ENCODE data around the gene SLMAP.

Gene SLMAP

GRCh38 chr3:57946970-57947381 lies 190.9 kb downstream of the SLMAP start:
- DNase-seq: no peak

- no peak for DNase-seq
These were observed 192.1 kb downstream of the SLMAP start for GRCh38 chr3:57948080-57948671.

DNA sequence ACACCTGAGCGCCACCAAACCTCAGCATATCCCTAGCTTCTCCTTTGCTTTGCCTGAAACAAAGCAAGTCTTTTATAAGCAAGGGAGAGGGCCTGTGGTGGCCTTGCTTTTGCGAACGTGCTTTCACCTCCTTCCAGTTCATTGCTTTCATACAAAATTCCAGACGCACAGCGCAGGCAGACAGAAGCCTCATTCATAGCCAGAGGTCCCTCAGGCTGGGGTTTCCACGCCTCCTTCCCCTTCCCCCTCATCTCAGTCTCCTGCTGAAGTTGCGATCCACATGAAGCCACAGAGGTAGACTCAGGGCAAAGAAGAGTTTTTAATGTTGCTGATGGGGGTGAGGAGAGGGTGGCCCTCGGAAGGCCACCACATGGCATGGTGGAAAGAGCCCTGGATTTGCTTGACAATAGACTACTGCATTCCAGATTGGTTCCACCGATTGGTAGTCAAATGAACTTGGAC lies 192.7 kb downstream of the SLMAP start:
- DNase-seq: no peak

- DNase-seq: no peak
These were observed 193.2 kb downstream of the SLMAP start for GRCh38 chr3:57949344-57949743.

GRCh38 chr3:57949785-57950615 lies 193.9 kb downstream of the SLMAP start:
- DNase-seq: no peak

DNA sequence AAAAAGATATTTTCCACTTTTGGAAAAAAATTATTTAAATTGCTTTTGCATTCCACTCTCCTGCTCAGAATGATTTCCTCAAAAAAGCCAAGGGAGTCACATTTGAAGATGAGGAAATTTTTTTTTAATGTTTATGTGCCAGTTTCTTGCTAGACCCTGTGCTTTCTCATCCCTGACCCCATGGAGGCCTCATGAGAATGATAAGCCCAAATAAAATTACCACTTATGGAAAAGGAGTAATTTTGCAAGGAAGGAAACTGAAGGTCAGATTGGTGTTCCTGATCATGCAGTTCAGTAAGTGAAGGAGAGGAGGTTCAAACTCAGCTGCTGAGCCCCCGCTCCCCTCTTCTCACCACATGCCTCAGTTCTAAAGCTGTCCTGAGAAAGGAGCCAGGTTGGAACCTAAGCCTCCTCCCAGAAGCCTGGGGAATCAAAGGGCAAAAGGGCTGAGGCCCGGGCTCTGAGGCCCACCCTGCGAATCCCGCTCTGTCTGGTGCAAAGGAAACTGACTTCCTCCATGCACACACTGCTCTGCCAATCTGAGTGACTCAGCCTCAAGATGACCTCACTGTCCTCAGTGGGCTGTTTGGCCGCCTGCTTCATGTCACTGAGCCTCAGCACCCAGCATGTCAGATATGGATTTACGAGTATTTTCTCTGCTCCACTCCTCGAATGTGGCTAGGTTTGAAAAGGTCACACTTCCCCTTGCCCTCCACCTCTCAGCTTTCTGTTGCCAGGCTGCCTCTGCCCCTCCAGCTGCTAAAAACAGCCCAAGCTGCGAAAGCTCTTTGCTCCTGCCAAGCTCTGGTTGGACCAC lies 195.2 kb downstream of the SLMAP start:
- no peak for DNase-seq

DNA sequence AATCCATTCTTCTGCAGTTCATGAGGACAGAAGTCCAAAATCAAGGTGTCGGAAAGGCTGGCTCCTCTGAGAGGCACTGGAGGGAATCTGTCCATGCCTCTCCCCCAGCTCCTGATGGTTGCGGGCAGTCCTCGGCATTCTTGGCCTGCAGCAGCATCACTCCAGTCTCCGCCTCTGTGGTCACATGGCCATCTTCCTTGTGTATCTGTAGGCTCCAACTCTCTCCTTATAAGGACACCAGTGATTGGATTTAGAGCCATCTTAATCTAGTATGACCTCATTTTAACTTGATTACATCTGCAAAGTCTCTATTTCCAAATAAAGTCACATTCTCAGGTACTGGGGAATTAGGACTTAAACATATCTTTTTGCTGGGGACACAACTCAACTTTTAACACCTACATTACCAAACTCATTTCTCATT lies 196.1 kb downstream of the SLMAP start:
- DNase-seq: no peak

DNA sequence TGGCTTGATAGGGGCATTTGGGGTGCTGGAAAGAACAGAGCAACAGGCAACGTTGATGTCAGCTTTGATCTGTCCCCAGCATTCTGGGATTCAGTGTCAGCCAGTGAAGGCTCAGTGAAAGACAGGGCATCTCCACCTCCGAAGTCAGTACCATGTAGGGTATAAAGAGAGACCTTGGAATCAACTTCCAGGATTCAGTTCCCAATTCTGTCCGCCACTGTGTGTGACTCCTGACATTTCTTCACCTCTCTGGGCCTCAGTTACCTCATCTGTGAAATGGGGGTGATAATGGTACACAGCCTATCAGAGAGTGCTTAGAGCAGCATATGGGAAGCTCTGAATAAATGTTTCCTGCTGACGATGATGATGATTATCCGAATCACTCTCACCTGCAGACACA lies 196.5 kb downstream of the SLMAP start:
- no peak for DNase-seq

DNA sequence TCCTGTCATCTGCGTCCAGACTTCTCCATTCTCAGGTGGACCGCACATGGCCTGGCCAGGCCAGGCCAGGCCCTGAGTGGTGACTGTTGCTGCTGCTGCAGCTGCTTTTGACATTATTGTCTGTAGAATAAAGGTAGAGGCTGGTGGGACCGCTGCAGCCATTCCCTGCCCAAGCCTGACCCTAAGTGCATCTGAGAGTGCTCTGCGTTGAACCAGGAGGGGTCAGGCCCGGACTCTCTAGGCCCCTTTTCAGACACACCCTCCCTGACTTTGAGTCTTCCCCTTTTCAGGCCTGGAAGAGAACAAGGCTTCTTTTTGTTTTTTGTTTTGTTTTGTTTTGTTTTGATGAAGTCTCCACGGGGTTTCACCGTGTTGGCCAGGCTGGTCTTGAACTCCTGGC lies 197.5 kb downstream of the SLMAP start:
- DNase-seq: no peak

DNA sequence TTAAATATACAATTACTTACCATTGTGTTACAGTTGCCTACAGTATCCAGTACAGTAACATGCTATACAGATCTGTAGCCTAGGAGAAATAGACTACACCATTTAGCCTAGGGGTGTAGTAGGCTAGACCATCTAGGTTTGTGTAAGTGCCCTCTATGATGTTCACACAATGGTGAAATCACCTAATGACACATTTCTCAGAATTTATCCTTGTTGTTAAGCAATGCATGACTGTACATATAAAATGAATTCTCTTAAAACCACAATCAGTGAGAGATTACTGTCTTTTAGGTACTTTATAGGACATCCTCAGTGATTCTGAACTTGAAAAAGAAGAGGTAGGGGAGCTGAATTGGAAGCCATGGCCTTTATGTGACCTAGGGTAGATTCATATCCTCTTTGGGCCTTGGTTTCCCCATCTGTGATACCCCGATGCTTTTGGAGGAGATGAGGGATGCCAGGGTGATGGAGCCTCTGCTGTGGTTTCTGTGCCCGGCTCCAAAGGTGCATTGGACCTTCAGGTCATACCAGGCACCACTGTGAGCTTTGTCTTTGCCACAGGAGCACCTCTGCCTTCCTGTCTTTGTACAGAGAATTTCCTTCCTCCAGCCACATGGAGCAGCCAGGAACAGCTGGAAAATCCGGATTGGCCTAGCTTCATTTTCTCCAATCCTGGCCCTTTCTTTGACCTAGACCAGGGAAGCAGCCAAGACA lies 200.2 kb downstream of the SLMAP start:
- no peak for DNase-seq

GRCh38 chr3:57956833-57957174 lies 200.7 kb downstream of the SLMAP start:
- DNase-seq: no peak

DNA sequence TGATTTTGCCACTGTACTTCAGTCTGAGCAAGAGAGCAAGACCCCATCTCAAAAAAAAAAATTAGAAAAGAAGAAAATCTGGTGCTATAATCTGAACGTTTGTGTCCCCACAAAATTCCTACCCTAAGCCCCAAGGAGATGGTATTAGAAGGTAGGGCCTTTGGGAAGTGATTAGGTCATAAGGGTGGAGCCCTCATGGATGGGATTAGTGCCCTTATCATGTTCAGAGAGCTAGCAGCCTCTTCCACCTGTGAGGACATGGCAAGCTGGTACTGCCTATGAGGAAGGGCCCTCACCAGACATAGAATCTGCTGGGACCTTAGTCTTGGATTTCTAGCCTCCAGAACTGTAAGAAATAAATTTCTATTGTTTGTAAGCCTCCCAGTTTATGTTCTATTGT lies 201.7 kb downstream of the SLMAP start:
- DNase-seq: no peak

GRCh38 chr3:57958642-57959422 lies 202.7 kb downstream of the SLMAP start:
- no peak for DNase-seq

DNA sequence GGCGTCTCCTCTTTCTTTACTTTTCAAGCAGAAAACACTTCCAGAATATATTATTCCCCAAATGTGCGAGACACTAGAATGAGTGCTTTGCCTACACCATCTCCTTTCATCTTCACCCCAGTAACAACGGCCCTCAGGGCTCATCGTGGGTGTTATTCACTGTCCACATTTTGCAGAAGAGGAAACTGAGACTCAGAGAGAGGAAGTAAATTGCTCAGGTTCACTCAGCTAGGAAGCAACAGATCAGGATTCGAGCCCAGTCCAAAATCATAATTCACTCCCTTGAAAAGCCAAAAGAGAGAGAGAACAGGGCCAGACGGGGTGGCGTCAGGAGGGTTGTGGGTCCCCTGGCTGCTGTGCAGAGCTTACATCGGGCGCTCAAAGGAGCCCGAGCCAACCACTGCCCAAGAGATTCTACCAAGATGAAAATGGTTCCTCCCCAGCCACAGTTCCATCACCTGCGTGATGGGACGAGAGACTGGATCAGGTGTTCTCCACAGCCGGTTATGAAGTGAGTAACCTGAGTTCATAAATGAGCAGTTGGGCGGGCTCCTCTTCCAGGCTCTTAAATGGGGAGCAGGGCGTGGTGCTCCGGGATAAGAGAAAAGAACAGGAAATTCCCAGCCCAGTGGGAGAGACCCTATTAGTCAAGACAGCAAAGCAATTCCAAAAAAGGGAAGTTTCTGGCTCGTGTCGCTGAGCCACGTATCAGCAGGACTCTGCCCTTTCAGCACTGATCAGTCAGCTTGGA lies 203.5 kb downstream of the SLMAP start:
- DNase-seq: no peak

DNA sequence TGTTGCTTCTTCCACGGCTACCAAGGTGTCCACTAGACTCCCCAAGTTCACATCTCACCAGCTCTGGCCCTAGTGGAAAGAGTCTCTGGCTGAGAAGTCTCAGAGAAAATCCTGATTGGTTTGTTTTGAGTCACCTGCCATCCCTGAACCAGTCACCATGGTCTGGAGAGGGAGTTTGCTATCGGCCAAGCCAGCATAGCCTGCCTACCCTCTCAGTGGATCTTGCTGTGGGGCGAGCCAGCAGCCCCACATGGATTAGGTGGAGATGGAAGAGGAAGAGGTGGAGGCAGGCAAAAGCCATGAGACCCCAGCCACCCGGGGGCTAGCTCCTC lies 204.0 kb downstream of the SLMAP start:
- no peak for DNase-seq

DNA sequence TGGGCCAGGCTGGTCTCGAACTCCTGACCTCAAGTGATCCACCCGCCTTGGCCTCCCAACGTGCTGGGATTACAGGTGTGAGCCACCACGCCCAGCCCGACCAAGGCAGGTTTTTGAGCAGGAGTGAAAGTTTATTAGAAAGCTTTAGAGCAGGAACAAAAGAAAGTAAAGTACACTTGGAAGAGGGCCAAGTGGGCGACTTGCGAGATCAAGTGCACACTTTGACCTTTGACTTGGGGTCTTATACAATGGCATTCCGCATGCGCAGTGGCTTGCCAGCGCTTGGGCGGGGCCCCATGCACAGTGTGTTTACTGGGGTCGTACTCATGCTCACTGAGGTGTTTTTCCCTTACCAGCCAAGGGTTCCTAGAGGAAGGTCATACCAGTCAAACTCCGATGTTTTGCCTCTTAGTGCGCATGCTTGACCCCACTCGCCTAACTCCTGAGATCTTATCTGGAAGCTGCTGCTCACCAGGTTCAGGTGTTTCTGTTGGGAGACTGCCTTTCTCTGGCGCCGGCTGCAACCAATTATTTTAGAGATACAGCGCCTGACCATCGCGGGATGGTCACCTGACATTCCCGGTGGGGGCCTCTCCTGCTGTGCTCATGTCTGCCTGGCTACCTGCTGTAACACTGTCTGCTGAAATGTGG lies 205.2 kb downstream of the SLMAP start:
- no peak for DNase-seq

DNA sequence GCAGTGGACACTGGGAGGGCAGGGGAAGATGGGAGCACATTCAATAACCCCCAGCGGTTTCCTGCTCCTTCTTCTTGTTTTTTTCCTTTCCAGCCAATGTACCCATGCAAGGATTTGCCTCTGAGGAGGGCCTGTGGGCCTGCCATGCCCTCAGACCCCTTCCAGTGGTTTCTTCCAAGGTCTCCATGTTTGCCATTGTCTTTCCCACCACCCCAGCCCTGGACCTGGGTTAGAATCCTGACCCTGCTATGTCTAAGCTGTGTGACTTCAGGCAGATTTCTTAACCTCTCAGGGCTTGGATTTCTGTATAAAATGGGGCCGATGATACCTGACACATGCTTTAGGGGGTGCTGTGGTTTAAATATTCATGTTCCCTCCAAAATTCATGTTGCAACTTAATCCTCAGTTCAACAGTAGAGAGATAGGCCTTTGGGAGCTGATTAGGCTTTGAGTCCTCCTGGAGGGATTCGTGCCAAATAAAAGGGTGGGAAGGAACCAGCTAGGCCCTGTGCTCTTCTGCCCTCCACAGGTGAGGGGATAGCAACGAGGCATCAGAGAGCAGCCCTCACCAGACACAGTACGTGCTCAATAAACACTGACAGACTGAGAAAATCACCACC lies 205.8 kb downstream of the SLMAP start:
- DNase-seq: no peak

DNA sequence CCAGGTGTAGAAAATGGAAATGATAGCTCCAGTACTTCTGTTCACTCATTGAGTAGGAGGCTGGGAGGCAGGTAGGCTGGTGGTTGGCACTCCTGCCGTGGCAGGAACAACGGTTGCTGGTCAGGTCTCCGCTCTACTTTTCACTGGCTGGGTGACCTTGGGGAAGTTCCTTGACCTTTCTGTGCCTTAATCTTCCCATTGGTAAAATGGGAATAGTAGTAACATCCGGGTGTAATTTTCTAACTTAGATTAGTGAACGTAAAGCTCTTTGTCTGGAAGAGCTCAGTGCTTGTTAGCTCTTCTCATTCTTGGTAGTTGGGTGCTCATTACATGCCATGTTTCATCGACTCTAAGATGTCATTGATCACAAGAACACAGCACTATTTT lies 206.3 kb downstream of the SLMAP start:
- no peak for DNase-seq

DNA sequence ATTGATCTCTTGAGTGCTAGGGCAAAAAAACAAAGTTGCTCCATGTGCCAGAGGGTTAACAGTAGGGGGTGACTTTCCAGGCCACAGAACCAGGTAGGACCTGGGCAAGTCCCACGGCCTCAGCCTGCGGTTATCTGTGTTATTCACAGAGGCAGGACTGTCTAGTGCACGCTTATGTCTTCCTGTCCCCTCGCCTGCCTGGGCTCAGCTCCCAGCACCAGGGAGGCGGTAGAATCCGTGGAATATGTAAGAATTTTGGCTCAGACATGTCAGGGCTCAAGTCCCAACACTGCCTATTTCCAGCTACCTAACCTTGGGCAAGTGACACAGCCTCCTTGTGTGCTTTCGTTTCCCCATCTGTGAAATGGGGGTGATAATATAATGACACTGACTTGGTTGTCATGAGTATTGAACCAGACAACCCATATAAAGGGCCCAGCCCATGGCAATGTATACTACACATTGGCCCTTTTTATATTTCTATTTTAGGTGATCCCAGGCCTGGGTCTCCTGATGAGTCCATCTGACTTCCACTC lies 207.8 kb downstream of the SLMAP start:
- DNase-seq: no peak

DNA sequence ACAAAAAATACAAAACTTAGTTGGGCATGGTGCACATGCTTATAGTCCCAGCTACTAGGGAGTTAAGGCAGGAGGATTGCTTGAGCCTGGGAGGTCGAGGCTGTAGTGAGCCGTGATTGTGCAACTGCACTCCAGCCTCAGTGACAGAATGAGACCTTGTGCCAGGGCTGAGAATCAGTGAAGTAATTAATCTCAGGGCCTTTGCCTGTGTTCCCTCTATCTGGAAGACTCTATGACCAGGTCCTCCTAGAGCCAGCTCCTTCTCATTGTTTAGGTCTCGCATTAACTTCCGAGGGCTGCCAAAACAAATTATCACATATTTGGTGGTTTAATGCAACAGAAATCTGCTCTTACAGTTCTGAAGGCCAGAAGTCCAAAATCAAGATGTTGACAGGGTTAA lies 210.7 kb downstream of the SLMAP start:
- DNase-seq: no peak

Measured in stimulated activated CD4-positive, alpha-beta T cell treated with anti-CD3 and anti-CD28 coated beads, Interleukin-12 subunit alpha, Interleukin-12 subunit beta, amount 100 ng/mL, for 4 hours (primary cell).